GM18870 (cell line): ENCODE data around the gene STON2.
"Not testable (repeated sequence)": the region's sequence is repeated elsewhere in the genome, so short reads cannot be mapped to it uniquely, and the experiment has no call there.

Source experiments
- ATAC-seq: cut with Tn5 transposase; IDR thresholded peaks from one replicate; pipeline ENCODE4 v1.9.1; 2021; ENCODE audit warnings: moderate library complexity; ENCODE audit not compliant: unreplicated experiment

The STON2 gene

DNA sequence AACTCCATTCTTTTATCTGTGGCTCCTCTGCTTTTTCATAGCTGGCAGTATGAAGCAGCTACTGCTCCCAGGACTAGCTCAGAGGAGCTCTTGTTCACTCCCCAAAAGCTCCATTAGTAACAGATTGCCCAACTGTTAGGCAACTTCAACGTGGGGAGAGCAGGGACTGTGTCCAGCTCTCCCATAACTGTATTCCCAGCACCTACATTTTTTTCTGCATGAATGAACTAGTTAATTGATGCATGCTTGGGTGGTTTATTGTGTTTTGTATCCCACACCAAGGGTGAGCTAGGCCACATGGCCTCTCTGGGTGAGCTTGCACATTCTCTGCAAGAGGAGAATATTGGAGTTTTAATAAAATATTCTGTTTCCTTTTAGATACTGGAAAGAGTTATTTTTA is 15.2 kb downstream of the STON2 start:
- no peak for ATAC-seq

DNA sequence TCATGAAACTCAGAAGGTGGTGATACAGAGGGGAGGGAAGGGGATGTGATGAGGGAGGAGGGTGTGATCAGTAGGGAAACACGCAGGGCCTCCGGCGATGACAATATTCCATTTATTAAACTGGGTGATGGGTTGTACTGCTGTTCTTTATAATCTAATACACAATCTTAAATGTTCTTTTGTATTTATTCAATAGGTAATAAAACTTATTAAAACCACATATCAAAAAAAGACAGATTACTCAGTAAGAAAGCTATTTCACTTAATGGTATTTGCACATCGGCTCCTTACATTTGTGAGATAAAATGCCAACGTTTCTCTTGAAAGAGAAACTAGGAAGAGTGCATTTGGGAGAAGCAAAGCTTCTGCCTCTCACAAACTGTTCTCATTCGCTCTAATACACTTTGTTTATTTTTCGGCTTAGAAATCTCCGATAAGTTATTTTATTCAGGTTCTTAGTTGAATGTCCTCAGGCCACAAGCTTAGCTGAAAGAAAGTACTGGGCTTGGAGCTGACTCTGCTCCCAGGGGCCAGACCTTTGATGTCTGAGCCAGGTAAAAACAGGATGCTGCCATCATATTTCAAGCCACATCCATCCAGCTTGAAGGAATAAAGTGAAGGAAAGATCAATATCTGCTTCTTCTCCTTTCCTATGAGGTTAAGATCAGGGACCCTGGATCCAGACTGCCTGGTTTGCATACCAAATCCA is 17.5 kb downstream of the STON2 start:
- ATAC-seq, result no peak

DNA sequence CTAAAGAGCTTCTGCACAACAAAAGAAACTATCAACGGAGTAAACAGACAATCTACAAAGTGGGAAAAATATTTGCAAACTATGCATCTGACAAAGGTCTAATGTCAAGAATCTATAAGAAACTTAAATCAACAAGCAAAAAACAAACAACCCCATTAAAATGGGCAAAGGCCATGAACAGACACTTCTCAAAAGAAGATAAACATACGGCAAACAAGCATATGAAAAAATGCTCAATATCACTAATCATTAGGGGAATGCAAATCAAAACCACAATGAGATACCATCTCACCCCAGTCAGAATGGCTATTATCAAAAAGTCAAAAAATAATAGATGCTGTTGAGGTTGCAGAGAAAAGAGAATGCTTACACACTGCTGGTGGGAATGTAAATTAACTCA is 20.1 kb downstream of the STON2 start:
- ATAC-seq, result not testable (repeated sequence)

DNA sequence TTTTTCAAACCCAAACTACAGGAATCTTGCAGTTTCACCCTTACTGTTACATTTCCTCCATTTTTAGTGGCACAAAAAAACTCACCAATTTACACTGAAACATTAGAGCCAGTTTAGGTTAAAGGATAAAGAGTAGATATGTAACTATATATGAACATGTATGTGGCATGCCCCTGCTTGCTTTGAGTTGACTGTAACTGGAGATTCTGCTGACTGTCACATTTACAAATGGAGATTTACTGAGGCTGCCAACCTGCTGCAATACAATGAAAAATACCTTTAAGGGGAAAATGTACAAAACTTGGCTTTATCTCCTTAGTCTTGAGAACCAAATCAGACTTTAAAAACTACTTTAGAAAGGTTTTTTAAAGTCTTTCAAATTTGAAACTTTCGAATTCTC is 28.3 kb downstream of the STON2 start:
- no peak for ATAC-seq

DNA sequence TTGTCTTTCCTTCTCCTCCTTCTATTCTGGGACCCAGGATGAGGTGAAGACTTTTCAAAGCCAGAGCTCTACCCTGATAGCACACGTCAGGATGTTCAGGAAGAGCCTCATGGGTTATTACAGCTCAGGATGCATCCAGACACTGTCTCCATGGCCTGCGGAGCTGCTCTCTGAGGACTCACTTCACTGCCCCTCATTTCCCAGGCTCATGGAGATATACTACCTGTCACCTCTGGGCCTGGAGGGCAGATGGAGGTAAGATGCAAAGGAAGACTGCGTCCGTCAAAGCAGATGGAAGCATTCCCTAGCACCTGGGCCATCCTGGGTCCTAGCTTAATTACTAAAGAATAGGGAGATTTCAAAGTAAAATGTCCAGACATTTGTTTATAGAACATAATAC is 32.6 kb downstream of the STON2 start:
- ATAC-seq, result no peak

DNA sequence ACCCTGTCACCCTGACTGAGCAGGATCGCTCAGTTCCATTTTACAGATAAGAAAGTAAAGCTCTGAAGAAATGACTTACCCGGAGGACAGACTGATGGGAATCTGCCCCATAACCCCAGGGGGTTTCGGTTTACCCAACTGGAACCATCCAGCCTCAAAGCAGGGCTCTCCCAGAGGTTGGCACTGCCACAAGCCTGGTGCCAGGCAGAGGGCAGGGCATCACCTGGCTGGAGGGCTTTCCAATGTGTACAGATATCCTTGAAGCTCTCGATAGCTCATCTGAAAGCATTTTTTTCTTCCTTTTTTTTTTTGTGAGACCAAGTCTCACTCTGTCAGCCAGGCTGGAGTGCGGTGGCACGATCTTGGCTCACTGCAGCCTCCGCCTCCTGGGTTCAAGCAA is 33.2 kb downstream of the STON2 start:
- no peak for ATAC-seq

DNA sequence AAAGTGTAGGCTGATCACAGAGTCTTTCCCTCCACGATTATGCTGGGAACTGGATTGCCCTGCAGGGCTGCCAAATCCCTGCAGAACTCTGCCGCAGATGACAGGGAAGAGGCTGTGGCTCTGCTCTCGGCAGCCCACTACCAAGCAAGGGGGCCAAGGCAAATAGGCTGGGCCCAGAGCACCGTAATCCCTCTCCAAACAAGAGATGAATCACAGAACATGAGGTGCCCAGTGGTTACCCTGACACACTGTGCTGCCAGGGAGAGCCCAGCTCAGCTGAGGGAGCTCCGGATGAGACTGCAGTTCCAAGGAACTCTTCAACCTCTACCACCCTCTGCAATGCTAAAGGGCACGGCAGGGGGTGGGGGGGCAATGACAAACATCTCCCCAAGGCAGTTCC is 33.9 kb downstream of the STON2 start:
- no peak for ATAC-seq

DNA sequence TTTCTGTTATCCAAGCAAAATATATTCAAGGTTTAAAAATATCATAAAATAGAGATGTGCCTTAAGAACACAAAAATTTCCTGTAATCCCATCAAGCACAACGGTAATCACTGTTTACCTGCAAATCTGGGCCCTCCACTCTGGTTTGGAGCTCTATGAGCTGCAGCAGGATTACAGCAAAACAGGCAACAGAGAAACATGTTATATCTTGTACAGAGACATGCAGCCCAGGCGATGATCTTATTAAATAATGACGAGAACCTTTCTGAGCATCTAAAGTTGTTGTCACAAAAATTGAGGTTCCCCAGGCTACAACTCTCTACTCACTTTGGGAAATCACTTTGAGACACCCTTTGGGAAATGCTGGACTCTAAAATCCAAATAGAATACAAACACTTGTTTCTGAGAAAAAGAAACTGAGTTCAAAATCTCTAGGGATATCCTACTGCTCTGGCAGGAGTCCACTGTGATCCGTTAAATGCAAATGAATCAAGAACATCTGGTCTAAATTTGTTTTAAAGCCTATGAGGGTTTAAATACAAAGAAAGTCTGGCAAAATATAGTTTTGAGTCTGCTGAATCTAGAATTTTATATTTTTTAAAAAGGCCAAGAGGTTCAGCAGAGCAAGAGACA is 36.3 kb downstream of the STON2 start:
- ATAC-seq, result no peak

DNA sequence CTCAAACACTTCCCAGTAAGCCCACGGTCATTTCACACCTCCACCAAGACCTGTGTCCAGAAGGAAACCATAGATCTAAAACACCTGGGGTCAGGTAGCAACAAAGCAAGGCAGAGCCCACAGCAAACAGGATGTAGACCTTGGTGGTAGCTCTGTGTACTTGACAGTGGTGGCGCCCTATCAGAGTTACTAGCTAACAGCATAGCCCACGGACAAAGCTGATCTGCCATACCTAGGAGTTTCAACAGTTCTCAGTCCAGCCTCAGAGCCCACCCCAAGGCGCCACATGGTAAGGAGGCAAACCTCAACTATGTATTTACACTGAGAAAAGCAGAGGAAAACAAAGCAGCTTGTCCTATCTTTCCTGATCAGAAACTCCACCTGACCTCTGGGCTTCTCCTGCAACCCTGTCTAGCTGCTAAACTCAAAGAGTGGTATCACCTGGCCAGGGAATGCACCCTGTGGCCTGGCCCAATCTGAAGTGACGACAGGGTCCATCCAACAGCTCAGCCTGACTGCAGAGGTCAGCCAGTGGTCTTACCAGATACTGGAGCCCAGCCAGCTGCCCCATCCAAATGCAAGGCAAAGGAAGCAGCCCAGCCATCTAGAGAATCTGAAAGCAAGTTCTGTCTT is 46.3 kb downstream of the STON2 start:
- no peak for ATAC-seq

DNA sequence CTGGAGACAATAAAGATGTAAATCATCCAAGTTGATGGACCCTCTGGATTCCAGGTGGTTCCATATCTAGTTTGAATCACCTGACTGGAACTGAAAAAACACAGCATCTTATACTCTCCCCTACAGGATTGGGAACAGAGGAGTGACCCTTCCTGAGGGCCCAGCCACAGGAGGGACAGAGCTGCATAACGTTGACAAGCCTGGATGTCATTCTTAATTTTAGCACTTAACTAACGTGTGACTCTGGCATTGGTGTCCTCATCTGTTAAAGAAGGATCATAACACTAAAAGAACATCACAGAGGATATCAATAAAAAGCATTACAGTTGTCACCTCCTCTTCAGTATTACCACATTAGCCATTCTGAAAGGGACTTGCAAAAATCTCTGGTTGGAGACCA is 47.7 kb downstream of the STON2 start:
- no peak for ATAC-seq

DNA sequence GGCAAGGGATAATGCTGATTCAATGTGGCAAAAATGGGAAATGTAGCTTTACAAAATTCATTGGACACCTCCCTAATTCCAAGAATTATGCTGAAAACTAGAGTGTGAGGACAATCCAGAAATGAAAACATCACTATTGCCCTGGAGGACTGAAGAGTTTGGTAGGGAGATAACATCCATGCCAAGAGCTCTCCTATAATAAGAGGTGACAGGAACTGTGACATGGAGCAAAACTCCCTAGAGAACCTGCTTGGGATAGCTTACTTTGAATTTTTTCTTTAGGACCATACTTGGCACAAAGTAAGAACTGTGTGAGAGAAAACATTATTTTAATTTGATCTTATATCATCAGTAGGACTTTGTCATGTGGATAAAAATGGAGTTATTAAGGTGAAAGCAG is 48.9 kb downstream of the STON2 start:
- ATAC-seq, result no peak

DNA sequence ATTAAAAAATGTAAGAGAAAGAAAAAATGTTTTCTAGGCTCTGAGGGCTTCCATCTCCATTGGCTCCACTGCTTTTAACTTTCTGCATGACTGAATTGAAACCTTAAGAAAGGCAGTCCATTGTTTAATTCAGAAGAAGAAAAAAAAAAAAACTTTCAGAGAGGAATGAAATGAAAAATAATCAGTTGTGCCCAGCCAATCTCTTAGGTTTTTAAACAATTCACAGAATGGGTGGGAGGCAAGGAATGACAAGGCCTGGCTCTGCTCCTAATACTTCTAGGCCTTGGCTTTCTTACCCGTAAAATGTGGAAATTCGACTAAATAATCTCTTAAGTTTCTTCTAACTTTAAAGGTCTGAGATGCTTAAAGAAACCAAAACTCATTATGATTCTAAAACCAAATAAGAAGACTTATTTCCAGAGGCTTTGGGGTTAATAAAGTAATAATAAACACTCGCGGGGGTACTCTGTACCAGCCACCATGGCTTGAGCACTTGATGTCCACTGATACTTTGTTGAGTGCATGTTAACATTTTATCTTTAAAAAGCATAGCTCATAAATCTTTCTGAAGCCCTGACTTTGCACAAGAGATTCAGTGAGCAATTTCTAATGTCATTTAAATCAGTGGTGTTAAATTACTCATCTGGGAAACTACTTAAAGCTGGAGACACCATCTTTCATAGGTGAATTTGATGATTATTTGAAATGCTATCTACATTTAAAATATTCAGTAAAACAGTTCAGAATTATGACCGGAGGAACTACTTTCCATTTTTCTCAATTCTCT is 49.6 kb downstream of the STON2 start:
- no peak for ATAC-seq

DNA sequence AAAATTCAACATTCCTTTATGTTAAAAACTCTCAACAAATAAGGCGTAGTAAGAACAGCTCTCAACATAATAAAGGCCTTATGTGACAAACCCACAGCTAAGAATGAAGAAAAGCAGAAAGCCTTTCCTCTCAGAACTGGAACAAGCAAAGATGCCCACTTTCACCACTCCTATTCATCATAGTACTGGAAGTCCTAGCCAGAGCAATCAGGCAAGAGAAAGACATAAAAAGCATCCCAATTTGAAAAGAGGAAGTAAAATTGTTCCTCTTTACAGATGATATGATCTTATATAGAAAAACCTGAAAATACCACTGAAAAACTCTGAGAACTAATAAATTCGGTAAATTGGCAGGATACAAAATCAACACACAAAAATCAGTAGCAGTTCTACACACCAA is 52.1 kb downstream of the STON2 start:
- ATAC-seq, result no peak

DNA sequence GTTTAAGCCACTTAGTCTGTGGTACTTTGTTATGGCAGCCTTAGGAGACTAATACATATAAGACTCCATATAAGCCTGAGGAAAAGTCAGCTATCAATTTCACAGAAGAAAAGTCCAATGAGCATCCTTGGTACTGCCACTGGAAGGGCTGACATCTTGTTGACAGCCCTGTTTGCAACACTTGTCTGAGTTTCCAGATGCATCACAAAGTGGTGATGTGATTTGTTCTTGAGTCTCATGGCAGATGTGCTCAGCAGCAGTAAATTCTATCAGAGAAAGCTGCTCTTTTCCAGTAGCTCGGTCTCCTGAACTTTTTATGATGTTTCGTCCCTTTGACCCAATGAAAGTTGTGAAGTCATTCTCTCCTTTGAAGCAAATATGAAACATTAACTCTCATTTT is 54.3 kb downstream of the STON2 start:
- no peak for ATAC-seq

DNA sequence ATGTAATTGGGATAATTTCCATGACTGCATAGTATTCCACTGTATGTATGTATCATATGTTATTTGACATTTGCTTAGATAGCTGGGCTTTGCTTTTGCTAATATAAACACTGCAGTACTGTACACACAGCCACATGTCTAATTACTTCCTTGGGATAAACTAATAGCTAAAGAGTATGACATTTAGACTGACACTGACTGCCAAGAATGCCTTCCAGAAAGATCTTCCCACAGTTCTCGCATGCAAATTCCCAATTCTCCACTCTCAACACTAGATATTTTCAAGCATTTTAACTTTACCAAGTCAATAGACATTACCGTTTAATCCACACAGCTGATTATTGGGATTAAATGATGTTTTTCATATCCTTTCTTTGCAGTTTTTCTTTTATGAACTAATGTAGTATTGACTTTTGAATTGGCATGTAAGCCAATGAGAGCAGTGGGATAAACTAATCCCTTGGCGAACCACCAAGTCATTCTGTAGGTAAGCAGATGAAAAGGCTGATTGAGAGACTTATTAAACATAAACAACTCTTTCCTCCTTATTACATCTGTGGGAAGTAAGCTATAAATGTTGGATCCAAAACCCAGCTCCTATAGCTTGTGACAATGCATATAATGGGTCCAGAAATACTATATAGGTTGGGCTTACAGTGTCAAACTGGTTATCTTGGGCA is 55.5 kb downstream of the STON2 start:
- no peak for ATAC-seq

DNA sequence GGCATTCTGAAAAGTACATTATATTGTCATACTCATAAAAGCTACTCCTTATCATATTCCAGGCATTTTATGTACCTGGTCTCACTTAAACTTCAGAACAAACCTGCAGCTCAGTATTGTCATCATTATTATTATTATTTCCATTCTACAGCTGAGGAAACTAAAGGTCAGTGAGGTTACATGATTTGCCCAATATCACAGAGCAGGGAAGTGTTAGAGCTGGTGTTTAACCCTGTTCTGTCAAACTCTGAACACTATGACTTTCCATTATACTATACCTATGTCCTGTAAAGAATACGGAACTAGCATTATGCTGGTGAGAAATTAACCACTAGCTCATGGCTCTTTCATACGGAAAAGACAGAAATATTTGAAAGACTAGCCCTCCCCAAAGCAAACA is 56.4 kb downstream of the STON2 start:
- ATAC-seq, result no peak

DNA sequence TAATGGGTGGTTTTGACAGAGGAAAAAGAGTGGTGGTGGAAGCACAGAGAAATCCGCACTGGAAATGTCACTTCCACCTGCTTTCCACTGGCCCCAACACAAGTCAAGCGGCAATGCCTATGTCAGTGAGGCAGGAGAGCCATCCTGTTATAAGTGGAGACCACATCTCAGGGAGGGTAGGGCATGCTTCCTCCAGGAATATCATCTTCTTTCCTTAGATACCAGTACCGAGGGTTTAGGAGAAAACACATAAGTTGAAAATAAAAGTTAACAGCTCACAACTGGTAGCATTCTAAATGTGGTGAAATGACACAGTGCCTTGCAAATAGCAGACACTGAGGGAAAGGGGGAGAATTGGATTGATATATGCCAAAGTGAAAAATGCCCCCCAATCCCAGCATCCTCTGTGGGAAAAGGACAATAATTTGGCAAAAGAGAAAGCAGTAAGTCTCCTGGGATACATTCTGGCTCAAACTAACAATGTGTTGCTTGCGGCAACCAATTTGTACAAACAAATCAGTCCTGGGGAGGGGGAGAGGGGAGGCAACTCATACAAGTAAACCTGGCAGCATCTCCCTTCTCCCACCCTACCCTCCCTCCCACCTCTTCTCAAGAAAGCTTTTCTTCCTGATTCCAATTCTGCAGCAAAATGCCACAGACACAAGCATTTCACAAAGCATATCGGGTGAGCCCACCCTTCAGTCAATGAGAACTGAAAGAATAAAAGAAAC is 57.1 kb downstream of the STON2 start:
- ATAC-seq, result no peak

DNA sequence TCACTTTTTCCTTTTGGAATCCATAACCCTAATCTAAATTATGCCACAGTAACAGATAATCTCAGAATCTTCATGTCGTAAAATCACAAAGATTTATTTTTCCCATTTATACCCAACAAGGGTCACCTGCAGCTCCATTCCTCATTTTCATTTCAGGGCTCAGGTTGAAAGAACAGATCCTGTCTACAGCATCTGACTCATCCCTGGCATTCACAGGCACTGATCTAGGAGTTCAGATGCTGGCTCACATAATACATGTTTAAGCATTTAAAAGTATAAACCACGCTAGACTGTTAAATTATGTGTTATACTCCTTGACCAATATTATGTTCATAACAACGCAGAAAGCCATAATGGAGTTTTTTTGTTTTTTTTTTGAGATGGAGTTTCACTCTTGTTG is 58.3 kb downstream of the STON2 start:
- no peak for ATAC-seq

DNA sequence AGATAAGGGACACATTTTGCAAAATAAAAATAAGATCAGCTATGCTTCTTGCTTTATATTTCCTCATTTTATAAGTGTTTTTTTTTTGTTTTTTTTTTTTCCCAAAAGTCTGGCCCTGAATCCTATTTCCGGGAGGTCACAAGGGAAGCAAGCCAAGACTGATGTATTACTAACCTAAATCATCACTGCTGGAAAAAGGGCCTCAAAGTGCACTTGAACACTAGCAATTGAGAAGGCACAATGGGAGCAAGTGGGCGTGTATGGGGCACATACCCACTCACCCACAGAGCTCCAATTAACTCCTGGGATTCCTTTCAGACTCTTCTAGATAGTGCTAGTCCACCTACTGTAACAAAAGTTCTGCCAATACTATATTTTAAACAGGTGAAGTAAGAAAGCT is 58.8 kb downstream of the STON2 start:
- no peak for ATAC-seq

DNA sequence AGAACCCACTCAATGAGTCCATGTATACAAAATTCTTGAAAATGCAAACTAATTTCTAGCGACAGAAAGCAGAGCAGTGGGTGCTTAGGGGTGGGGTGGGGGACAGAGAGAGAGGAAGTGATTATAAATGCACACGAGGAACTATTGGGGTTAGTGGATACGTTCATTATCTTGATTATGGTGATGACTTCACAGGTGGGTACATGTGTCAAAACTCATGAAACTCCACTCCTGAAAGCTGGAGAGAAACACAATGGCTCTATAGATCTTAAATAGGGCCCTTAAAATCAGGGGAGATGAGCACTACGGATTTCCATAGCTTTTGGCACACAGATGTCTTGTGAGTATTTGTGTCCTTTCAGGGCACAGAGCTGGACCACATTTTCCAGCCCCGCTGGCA is 59.9 kb downstream of the STON2 start:
- ATAC-seq, result no peak

DNA sequence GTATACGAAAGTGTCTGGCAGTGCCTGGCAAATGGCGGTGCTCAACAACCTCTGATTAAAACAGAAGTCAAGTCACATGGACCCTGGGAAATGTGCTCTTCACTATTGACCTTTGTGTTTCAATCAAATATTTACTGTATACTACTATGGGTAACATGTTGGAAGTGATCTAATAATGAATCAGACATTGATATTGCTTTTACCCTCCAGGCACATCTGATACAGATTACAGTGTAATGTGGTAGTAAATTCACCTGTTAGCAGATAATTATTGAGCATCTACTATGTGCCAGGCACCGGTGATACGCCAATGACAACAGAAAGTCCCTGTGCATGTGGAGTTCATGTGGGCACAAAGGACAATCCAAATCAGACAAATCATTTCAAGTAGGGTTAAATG is 63.1 kb downstream of the STON2 start:
- ATAC-seq, result no peak
